Caki2 (cell line): Measurements from ENCODE around the gene DIAPH3. TPM values are rescaled to one million over a fixed set of nuclear protein-coding genes. Genes with fewer than 3 reads are reported as not detected.

Source experiments
- DNase-seq: peaks from one replicate; pipeline ENCODE4 v3.0.0-alpha.2; 2015; ENCODE audit warnings: low read depth
- in situ Hi-C: cut with HindIII; loops from 2 replicates; pipeline ENCODE4 v1.10.0; 2016; ENCODE audit warnings: low sequenced_read_pairs, low pct_unique_long_range_greater_than_20kb, mixed read lengths
- total RNA-seq: library from RNA; depleted of rRNA; stranded (reverse); fragments of >200 nt; shearing (Covaris generic); gene quantifications from 2 replicates; pipeline ENCODE4 v1.2.3, GENCODE V29; 2014; ENCODE audit warnings: low replicate concordance

DIAPH3 gene
- total RNA-seq, 1 experiment from 2014 or later: 8.5 TPM

GRCh38 chr13:59924256-59924655, 239.5 kb downstream of the DIAPH3 start:
- in situ Hi-C loops: no loop called here
- DNase-seq: no peak

- in situ Hi-C loops: no loop called here
- DNase-seq: no peak
Observed at GRCh38 chr13:59915252-59915651, 248.5 kb downstream of the DIAPH3 start.

- DNase-seq: no peak
- in situ Hi-C loops: no loop called here
Observed at GRCh38 chr13:59914556-59914955, 249.2 kb downstream of the DIAPH3 start.

GRCh38 chr13:59906413-59907049, 257.2 kb downstream of the DIAPH3 start:
- no peak for DNase-seq
- in situ Hi-C loops: no loop called here

- in situ Hi-C loops: no loop called here
- DNase-seq: no peak
Observed at GRCh38 chr13:59901191-59901590, 262.5 kb downstream of the DIAPH3 start.

GRCh38 chr13:59898066-59898465, 265.7 kb downstream of the DIAPH3 start:
- in situ Hi-C loops: no loop called here
- no peak for DNase-seq

GRCh38 chr13:59893266-59893665, 270.5 kb downstream of the DIAPH3 start:
- no peak for DNase-seq
- in situ Hi-C loops: no loop called here

GRCh38 chr13:59891053-59891452, 272.7 kb downstream of the DIAPH3 start:
- in situ Hi-C loops: no loop called here

GRCh38 chr13:59890054-59890453, 273.7 kb downstream of the DIAPH3 start:
- in situ Hi-C loops: no loop called here
- DNase-seq: no peak

More at GRCh38 chr13:59891053-59891452, 272.7 kb downstream of the DIAPH3 start:
- DNase-seq: no peak

- no peak for DNase-seq
- in situ Hi-C loops: no loop called here
Observed at GRCh38 chr13:59888408-59888807, 275.3 kb downstream of the DIAPH3 start.

- in situ Hi-C loops: no loop called here
- no peak for DNase-seq
Observed at GRCh38 chr13:59885076-59885475, 278.7 kb downstream of the DIAPH3 start.

GRCh38 chr13:59883885-59884284, 279.8 kb downstream of the DIAPH3 start:
- no peak for DNase-seq

GRCh38 chr13:59880468-59880867, 283.3 kb downstream of the DIAPH3 start:
- in situ Hi-C loops: no loop called here
- DNase-seq: no peak

More at GRCh38 chr13:59883885-59884284, 279.8 kb downstream of the DIAPH3 start:
- in situ Hi-C loops: no loop called here

- in situ Hi-C loops: no loop called here
- DNase-seq: no peak
Observed at GRCh38 chr13:59879281-59879680, 284.4 kb downstream of the DIAPH3 start.

GRCh38 chr13:59877933-59878332, 285.8 kb downstream of the DIAPH3 start:
- no peak for DNase-seq
- in situ Hi-C loops: no loop called here

GRCh38 chr13:59874973-59875372, 288.8 kb downstream of the DIAPH3 start:
- no peak for DNase-seq
- in situ Hi-C loops: no loop called here

GRCh38 chr13:59873856-59874255, 289.9 kb downstream of the DIAPH3 start:
- in situ Hi-C loops: no loop called here
- peak; percentile 74 for DNase-seq

GRCh38 chr13:59873309-59873708, 290.4 kb downstream of the DIAPH3 start:
- in situ Hi-C loops: no loop called here
- no peak for DNase-seq

GRCh38 chr13:59867867-59868266, 295.9 kb downstream of the DIAPH3 start:
- no peak for DNase-seq
- in situ Hi-C loops: no loop called here

- peak; percentile 19 for DNase-seq
- in situ Hi-C loops: no loop called here
Observed at GRCh38 chr13:59865398-59865797, 298.3 kb downstream of the DIAPH3 start.
